ENCODE results near the gene LGALS9B.
"Not testable (repeated sequence)": the region's sequence is repeated elsewhere in the genome, so short reads cannot be mapped to it uniquely, and the experiment has no call there.

LGALS9B gene

GRCh38 chr17:20467447-20467846, at the start of gene LGALS9B:
LGALS9B (minus strand) TSS chr17:20467539; CDS start chr17:20467470, 69 bp downstream.
- DNase-seq (ENCODE audit: low read depth): not testable (repeated sequence)

DNA sequence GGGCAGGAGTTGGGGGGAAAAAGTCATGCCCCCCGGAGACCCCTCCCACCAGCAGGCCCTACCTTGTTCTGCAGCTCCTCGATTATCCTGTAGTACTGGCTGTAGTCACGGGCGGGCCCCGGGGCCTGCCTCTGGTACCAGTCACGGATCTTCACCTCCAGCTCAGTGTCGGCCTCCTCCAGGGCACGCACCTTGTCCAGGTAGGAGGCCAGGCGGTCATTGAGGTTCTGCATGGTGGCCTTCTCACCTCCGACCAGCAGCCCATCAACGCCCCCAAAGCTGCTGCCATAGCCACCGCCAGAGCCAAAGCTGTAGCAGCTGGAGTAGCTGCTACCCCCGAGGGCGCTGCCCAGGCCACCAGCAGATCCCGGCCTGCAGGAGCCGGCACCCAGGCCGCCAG, 49.6 kb upstream of the LGALS9B start:
- DNase-seq (ENCODE audit: low read depth): not testable (repeated sequence)

DNA sequence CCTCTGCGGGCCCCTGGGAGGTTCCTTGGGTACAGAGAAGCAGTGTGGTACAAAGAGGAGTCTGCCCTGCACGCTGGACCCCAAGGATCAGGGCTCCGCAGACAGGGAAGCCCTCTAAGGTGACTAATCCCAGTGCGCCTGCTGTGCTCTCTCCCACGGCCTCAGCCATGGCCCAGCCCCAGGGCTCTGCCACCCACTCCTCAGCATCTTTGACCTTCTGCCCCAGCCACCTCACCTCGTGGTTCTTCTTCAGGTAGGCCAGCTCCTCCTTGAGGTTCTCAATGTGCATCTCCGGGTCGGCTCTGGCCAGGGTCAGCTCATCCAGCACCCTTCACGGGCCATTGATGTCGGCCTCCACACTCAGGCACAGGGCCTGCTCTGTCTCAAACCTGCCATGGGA, 47.8 kb upstream of the LGALS9B start:
- not testable (repeated sequence) for DNase-seq (ENCODE audit: low read depth)

DNA sequence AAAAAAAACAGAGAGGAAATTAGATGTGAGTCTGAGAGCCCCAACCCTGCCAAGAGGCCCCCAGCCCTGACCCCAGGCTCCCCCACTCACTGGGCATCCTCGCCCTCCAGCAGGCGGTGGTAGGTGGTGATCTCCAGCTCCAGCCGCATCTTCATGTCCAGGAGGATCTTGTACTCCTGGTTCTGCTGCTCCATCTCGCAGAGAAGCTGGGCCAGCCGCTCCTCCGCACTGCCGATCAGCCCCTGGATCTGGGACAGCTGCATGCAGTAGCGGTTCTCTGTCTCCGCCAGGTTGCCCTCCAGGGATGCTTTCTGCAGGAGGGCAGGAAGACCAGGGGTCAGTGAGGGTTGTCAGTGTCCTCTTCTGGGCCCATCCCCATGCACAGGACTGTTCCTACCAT, 46.2 kb upstream of the LGALS9B start:
- not testable (repeated sequence) for DNase-seq (ENCODE audit: low read depth)

GRCh38 chr17:20512378-20512777, 45.0 kb upstream of the LGALS9B start:
- not testable (repeated sequence) for DNase-seq (ENCODE audit: low read depth)

GRCh38 chr17:20511778-20512177, 44.4 kb upstream of the LGALS9B start:
- not testable (repeated sequence) for DNase-seq (ENCODE audit: low read depth)

- DNase-seq (ENCODE audit: low read depth): not testable (repeated sequence)
These were observed 38.0 kb upstream of the LGALS9B start for GRCh38 chr17:20505333-20505732.

DNA sequence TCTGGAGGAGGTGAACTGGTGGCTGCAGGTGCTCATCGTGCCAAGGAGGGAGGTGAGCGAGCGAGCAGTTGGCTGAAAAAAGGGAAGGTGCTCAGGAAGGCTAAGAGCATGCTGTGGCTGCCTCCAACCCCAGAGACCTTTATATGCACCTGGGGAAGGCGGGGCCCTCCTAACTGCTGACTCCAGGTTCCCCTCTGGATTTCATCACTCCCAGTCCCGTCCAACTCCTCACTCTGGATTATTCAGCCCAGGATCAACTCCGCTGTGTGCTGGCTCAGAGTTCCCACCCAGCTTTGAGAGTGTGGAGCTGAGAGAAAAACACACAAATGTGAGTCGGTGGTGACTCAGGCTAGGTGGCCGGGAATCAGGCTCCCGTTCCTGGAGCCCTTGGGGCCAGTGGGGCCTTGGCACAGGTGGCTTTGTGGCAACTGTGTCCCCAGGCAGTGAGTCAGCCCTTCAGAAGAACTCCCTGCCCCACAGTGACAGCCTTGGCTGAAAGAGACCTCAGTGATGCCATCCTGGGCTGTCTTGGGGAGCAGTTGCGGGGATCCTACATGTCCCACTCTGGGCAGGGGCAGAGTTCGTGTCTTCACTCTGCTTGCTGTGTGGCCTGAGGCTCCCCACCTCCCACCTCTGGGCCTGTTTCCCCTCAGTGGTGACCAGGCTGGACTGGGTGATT, 37.2 kb upstream of the LGALS9B start:
- not testable (repeated sequence) for DNase-seq (ENCODE audit: low read depth)

- DNase-seq (ENCODE audit: low read depth): not testable (repeated sequence)
These were observed 34.6 kb upstream of the LGALS9B start for GRCh38 chr17:20501896-20502295.

- not testable (repeated sequence) for DNase-seq (ENCODE audit: low read depth)
These were observed 33.0 kb upstream of the LGALS9B start for GRCh38 chr17:20500346-20500745.

DNA sequence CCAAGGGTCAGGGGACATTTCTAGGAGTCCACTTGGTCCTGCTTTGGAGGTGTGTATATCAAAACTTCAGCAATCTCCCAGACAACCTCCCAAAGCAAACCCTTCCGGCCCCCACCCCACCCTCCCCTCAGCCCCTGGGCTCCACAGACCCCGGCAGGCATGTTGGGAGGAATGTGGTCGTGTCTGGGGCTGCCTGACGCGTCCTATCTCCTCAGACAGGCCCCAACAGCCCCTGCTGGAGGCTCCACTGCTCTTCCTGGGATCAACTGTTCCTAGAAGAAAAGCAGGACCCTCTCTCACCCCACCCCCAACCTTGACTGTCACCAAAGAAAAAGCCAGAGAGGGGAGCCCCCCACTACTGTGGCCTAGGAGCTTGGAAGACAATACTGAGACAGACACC, 28.1 kb upstream of the LGALS9B start:
- not testable (repeated sequence) for DNase-seq (ENCODE audit: low read depth)

GRCh38 chr17:20494735-20495134, 27.4 kb upstream of the LGALS9B start:
- not testable (repeated sequence) for DNase-seq (ENCODE audit: low read depth)

DNA sequence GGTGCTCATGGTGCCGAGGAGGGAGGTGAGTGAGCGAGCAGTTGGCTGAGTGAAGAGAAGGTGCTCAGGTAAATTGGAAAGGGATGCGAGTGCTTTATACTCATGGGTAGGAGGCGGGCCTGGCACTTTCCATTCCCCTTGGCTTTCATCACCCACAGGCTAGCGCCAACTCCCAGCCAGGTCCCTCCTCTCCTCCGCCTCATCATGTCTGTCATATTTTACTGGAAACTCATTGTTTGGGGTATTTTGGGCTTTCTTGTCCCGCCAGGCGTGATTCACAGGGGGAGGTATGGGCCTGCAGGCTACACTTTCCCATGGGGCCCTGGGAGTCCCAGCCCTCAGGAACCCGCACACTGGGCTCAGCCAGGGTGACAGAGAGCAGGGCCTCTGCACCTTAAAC, 26.8 kb upstream of the LGALS9B start:
- DNase-seq (ENCODE audit: low read depth): not testable (repeated sequence)

- DNase-seq (ENCODE audit: low read depth): not testable (repeated sequence)
These were observed 25.6 kb upstream of the LGALS9B start for GRCh38 chr17:20492971-20493370.

DNA sequence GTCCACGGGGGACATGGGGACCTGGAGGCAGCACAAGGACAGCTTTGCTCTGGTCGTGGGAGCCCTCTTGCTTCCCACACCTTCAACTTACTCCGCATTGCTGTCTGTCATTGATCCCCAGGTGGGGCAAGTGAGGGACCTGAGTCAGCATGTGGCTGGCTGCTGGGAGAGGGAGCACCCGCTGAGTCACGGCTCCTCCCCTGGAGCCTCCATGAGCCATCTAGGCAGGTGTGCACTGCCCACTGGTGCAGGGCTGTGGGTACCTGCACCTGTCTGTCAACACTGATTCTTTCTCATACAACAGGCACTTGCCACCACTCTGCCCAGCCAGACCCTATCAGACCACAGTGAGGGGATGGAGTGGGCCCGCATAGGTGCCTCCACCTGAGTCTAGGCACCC, 24.8 kb upstream of the LGALS9B start:
- not testable (repeated sequence) for DNase-seq (ENCODE audit: low read depth)

- not testable (repeated sequence) for DNase-seq (ENCODE audit: low read depth)
These were observed 17.6 kb upstream of the LGALS9B start for GRCh38 chr17:20484930-20485329.

DNA sequence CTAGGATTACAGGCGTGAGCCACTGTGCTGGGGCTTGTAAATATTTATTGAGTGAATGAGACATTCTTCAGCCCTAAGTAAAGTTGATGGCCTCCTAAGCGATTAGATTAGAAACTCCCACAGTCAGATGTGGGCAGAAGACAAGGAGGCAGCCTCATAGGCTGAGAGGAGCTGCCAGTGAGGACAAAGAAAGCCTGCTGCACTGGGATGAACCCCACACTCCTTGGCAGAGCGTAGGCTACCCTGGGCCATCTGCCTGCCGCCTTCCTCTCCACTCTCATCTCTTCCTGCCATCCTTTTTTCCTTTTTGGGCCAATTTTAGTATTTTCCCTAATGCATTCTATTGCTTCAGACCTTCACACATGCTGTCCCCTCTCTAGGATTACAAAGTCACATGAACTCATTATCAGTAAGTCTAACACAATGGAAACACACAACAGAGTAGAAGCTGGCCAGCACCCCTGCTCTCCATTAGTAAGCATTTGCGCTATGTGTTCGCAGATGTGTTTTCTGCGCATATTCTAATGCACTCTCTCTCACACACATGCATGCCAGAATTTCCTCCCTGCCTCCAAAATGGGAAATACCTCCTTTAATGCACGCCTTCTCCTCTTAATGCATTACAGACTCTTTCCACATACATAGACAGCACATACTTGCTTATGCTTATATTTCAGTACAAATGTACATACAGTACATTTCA, 12.7 kb upstream of the LGALS9B start:
- DNase-seq (ENCODE audit: low read depth): not testable (repeated sequence)

GRCh38 chr17:20477398-20478071, 10.2 kb upstream of the LGALS9B start:
- DNase-seq (ENCODE audit: low read depth): not testable (repeated sequence)

DNA sequence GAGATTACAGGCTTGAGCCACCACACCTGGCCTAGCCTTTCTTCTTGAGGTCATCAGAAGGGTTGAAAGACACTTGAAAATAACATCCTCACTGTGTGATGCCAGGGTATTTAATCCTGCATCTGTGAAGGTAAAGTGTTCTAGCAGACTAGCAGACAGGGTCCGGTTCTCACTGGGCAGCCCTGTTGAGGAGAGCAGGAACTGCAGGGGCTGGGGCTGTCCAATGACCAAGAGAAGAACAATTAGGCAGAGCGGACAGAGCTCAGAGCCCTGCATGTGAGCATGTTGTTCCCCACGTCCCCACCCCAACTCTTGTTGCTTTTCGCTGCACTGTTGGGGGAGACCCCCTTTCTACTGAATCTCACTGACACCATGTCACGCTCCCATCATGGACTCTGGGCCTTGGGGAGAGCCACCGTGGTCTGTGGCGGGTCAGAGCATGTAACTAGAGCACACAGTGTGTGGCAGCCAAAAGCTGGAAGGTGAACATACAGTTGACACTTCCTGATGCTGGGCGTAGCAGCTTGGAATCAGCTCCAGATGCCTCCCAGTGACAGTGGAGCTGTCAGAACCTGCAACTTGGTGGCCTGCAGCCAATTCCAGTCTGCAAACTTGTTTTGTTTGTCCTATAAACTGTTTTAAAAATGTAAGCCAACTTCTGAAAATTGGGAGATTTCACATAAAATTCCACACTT, 7.9 kb upstream of the LGALS9B start:
- not testable (repeated sequence) for DNase-seq (ENCODE audit: low read depth)

DNA sequence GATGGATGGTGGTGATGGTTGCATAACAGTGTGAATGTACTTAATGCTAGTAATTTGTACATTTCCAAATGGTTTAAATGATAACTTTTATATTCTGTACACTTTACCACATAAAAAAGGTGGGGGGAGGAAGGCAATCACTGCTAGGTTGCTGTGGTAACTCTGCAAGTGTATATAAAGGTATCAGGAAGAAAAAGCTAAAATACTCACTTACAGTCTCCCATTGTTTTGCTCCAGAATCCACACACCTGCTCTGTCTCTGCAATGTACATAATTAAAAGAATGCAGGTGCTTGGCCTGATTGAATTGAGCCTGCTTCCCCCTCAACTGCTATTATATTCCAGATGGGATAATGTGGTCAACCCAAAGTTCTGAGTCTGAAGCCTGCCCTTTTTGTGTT, 6.7 kb upstream of the LGALS9B start:
- not testable (repeated sequence) for DNase-seq (ENCODE audit: low read depth)

GRCh38 chr17:20469946-20470345, 2.6 kb upstream of the LGALS9B start:
- not testable (repeated sequence) for DNase-seq (ENCODE audit: low read depth)

- DNase-seq (ENCODE audit: low read depth): not testable (repeated sequence)
These were observed 1.8 kb upstream of the LGALS9B start for GRCh38 chr17:20469107-20469506.

Measured in stimulated activated CD4-positive, alpha-beta T cell treated with anti-CD3 and anti-CD28 coated beads, Interleukin-2, amount 100 ng/mL, for 4 hours (primary cell).